Stomach (tissue), 4 donors: ENCODE measurements around the gene PLXNB3.

Experiments used
- CTCF ChIP-seq, 7 experiments: fragments of 450-650 bp in 4 of 7; fragments of 200-600 bp in 3 of 7; sonication (generic) in 3 of 7; IDR thresholded peaks; one replicate each; pipeline ENCODE4 v1.5.1; 2016 to 2019; ENCODE audit warnings: antibody characterized with exemption in 7 of 7, control low read depth in 2 of 7, mild to moderate bottlenecking in 1 of 7
- EP300 ChIP-seq: sonication (generic); formaldehyde crosslinking; IDR thresholded peaks from one replicate; pipeline ENCODE4 v1.6.1; 2017; ENCODE audit warnings: antibody characterized with exemption
- POLR2A ChIP-seq, 4 donors: fragments of 450-650 bp; IDR thresholded peaks; one replicate each; pipeline ENCODE4 v1.6.1; 2016; ENCODE audit warnings: antibody characterized with exemption in 4 of 4, control low read depth in 2 of 4, mild to moderate bottlenecking in 1 of 4, moderate library complexity in 1 of 4
- POLR2AphosphoS5 ChIP-seq, 3 donors: sonication (generic); formaldehyde crosslinking; IDR thresholded peaks; one replicate each; pipeline ENCODE4 v1.6.1; 2016; ENCODE audit warnings: antibody characterized with exemption in 3 of 3

- TF ChIP-seq POLR2AphosphoS5 (IDR thresholded peaks at IDR 0.05): no peak
- no peak for TF ChIP-seq CTCF (IDR thresholded peaks at IDR 0.05)
- TF ChIP-seq POLR2A (IDR thresholded peaks at IDR 0.05): no peak
- TF ChIP-seq EP300: no peak
Measured at GRCh38 chrX:153719701-153720100, 44.3 kb upstream of the PLXNB3 start.
